GM13976 (cell line): ENCODE results near the gene CLDN24.

ENCODE experiments used
- DNase-seq: peaks from one replicate; pipeline ENCODE4 v3.0.0; 2012; ENCODE audit warnings: low spot score
- in situ Hi-C: fragments of 300-500 bp; cut with MboI; formaldehyde crosslinking; loops from one replicate; pipeline ENCODE4 v1.12.0; 2022; ENCODE audit warnings: low sequenced_read_pairs, mixed read lengths, inconsistent platforms; ENCODE audit not compliant: unreplicated experiment
- TF ChIP-seq, protein P1 (sequence below): IDR thresholded peaks from 2 replicates; pipeline ENCODE4 v1.5.1; 2012; ENCODE audit warnings: borderline replicate concordance, mild to moderate bottlenecking; ENCODE audit not compliant: insufficient read depth; ENCODE audit errors: extremely low read depth, missing control alignments, control extremely low read depth

The CLDN24 gene

DNA sequence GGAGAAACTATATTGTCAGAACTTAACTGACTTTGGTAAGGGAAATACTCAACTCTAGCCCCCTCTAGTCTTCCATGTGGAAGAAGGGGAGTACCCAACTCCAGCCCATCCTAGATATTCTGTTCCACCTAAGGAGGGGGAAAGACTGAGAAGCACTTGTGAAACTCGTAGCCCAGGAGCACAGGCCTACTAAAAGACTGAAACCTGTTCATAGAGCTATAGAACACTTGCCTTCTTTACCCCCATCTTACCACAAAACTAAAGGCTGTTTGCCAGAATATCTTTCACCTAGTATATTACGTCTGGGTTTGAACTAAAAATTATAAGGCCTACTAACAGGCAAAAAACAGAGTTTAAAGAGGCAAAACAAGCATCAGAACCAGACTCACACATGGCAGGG lies 17.7 kb downstream of the CLDN24 start:
- in situ Hi-C loops: no loop called here
- TF ChIP-seq, protein P1, sequence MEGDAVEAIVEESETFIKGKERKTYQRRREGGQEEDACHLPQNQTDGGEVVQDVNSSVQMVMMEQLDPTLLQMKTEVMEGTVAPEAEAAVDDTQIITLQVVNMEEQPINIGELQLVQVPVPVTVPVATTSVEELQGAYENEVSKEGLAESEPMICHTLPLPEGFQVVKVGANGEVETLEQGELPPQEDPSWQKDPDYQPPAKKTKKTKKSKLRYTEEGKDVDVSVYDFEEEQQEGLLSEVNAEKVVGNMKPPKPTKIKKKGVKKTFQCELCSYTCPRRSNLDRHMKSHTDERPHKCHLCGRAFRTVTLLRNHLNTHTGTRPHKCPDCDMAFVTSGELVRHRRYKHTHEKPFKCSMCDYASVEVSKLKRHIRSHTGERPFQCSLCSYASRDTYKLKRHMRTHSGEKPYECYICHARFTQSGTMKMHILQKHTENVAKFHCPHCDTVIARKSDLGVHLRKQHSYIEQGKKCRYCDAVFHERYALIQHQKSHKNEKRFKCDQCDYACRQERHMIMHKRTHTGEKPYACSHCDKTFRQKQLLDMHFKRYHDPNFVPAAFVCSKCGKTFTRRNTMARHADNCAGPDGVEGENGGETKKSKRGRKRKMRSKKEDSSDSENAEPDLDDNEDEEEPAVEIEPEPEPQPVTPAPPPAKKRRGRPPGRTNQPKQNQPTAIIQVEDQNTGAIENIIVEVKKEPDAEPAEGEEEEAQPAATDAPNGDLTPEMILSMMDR: no peak
- no peak for DNase-seq

DNA sequence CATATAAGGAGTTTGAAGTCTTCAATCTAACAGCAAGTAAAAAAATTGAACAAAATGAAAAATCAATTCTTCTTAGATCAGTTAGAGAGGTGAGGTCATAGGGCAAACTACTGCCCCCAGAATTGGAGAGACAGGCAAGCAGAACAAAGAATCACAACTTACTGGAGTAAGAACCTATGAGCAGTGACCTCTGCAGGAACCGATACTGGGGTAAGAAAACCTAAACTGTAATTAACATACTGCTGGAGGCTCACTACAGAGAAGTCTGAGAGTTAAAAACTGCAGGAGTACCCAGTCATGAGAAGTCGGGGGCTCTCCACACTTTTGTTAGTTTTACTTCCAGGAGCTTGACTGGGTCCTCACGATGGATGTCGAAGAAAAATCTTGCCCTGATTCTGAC lies 18.2 kb downstream of the CLDN24 start:
- TF ChIP-seq, protein P1: no peak
- in situ Hi-C loops: no loop called here
- DNase-seq: no peak

DNA sequence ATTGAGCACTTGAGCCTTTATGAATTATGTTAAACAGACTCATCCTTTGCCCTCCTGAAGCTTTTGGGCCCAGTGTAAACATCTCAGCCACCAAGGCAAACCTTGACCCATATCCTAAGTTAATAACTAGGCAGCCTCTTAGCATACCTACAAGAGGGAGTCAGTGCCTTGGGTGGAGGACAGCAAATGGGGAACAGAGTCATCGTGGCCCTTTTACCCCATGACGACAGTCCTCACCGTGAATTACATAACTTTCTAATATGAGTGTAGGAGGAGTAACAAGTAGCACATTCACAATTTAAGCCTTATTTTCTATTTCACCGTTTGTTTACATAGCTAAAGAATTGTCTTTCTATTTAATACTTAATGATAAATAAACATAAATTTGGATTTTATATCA lies 18.9 kb downstream of the CLDN24 start:
- in situ Hi-C loops: no loop called here
- no peak for DNase-seq

DNA sequence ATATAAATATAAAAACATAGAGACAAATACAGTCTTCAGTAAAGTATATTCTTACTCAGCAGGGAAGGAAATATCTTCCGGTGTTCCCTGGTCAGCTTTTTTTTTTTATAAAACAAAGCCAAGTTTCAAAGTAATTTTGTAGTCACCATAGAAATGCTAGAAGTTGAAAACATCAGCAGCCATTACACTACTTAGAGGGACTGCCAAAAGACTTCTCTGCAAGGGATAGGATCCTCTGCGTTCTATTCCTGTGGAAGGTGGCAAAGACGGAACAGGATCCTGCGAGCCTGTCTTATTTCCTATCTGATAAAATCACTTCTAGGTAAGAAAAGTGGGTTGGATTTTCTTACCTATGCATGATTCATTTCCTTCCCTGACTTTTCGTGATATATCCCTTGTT lies 21.6 kb downstream of the CLDN24 start:
- TF ChIP-seq, protein P1: no peak
- no peak for DNase-seq
- in situ Hi-C loops: no loop called here

More for the DNA sequence above, 18.9 kb downstream of the CLDN24 start:
- TF ChIP-seq, protein P1: no peak

DNA sequence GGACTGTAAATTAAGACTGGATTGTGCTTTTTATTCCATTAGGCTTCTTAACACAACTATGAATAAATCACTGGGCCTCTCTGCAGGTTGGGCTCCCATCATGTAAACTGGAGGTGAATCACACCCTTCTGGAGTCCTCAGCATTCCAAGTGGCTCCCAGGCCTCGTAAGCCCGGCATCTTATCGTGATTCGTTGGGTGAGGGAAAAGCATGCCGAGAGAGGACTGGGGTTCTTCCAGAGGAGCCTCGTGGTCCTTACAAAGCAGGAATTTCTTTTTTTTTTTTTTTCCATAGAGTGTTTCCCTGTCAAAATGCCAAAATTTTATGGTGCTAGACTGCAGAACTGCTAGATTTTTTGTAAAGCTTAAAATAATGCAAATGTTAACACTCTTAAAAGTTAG lies 22.2 kb downstream of the CLDN24 start:
- no peak for DNase-seq
- in situ Hi-C loops: no loop called here
- TF ChIP-seq, protein P1: no peak

DNA sequence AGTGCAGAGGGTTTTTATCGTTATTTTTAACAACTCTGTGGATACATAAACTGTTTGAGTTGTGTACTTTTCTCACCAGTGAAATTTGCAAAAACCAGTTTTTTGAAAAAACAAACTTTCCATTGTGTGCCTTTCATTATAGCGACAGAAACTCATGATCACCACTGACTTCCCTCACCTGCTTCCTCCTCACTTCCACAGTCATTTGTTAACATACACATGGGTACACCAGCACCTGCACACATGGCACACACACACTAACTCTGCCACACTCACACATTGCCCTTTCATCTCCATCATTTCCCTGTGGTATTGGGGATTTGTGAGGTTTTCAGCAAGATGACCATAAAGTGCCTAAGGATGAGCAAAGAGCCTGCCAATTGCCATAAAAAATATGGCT lies 22.8 kb downstream of the CLDN24 start:
- TF ChIP-seq, protein P1: no peak
- in situ Hi-C loops: no loop called here
- no peak for DNase-seq

DNA sequence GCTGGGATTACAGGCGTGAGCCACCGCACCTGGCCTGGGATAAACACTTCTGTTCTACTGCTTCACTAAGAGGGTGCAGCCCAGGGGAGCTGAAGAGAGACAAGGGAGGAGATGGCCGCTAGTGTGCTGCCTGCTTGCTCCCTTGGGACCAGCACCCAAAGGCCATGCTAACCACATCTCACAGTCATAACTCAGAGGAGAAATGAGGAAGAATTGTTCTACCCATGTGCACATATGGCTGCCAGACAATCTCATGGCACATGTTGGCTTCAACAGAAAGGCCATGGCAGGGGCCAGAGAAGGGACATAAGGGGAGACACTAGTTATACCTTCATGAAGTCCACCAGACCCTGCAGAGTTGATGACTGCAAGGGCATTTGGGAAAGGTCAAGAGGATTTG lies 24.6 kb downstream of the CLDN24 start:
- TF ChIP-seq, protein P1: no peak
- in situ Hi-C loops: no loop called here

More for the DNA sequence above, 24.6 kb downstream of the CLDN24 start:
- DNase-seq: no peak
